BE2C (cell line): ENCODE measurements around the gene ZCCHC7.

ENCODE experiments used
- DNase-seq: peaks from one replicate; pipeline ENCODE4 v3.0.0-alpha.2; 2020
- H3K27me3 ChIP-seq: fragments of 250-450 bp; sonication (Bioruptor Pico); 2 replicates; pipeline ENCODE4 v1.5.1; 2020; ENCODE audit warnings: mild to moderate bottlenecking
- H3K36me3 ChIP-seq: fragments of 250-450 bp; sonication (Bioruptor Pico); 2 replicates; pipeline ENCODE4 v1.5.1; 2020; ENCODE audit warnings: mild to moderate bottlenecking
- H3K4me1 ChIP-seq: fragments of 250-450 bp; sonication (Bioruptor Pico); 2 replicates; pipeline ENCODE4 v1.5.1; 2020
- H3K4me3 ChIP-seq: 2 replicates; pipeline ENCODE4 v1.5.1; 2011; ENCODE audit warnings: low read depth, low read length
- H3K9me3 ChIP-seq: fragments of 250-450 bp; sonication (Bioruptor Pico); 2 replicates; pipeline ENCODE4 v1.5.1; 2020
- CTCF ChIP-seq: IDR thresholded peaks from 2 replicates; pipeline ENCODE4 v1.5.1; 2012; ENCODE audit warnings: mild to moderate bottlenecking, low read depth, low read length

The ZCCHC7 gene

DNA sequence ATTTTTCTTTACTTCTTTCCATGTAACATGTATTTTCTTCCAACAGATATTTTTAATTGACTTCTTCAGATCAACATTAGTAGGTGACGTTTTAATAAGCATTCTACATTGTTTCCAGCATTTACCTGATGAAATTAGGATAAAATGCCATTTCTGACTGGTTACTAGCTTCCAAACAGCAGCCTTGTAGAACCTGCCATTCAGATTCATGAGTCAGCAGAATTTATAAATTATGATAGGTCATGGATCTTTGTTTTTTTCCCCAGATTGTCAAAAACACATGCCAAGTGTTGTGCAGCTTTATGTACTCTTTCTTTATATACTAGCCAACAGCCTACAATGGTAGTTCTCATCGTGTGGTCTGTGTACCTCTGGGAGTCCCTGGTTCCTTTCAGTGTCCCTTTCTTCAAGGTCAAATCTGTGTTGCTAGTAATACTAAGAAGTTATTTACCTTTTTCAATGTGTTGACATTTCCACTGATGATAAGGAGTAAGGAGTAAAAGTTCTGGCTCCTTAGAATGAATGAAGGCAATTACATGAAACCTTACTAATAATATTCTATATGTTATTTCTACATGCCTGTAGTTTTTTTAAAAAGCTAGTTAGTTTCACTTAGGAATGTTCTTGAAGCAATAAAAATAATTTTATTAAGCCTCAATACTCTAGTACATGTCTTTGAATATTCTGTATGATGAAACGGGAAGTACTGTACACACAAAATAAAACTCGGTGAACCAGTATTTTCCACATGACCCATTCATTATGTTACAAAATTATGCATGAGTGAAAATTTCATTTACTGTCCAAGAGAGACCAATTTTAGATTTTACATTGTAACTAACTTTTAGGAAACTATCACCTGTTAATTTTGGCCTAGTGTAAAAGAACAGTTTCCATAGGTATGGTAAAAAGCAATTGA, 135.8 kb downstream of the ZCCHC7 start:
- H3K4me3 ChIP-seq, result no peak overlapping the region
- no peaks in the 10 kb centered on the region for H3K27me3 ChIP-seq
- no peaks in the 10 kb centered on the region for H3K9me3 ChIP-seq
- H3K36me3 ChIP-seq, result no peaks in the 10 kb centered on the region
- no peak for TF ChIP-seq CTCF
- H3K4me1 ChIP-seq, result no peaks in the 10 kb centered on the region
- no peak for DNase-seq

- Histone ChIP-seq H3K27me3 (no peaks in the 10 kb centered on the region), H3K4me3 (no peak overlapping the region), H3K4me1 (no peaks in the 10 kb centered on the region), H3K9me3 (no peaks in the 10 kb centered on the region), H3K36me3 (no peaks in the 10 kb centered on the region)
- DNase-seq, result no peak
- TF ChIP-seq CTCF, result no peak
Observed at GRCh38 chr9:37259951-37260350, 139.6 kb downstream of the ZCCHC7 start.

- peak; percentile 86 for TF ChIP-seq CTCF
- H3K36me3 ChIP-seq, result no peaks in the 10 kb centered on the region
- peak; percentile 51 for DNase-seq
- no peaks in the 10 kb centered on the region for H3K9me3 ChIP-seq
- H3K27me3 ChIP-seq, result no peaks in the 10 kb centered on the region
- H3K4me1 ChIP-seq, result no peaks in the 10 kb centered on the region
- H3K4me3 ChIP-seq, result no peak overlapping the region
Observed at GRCh38 chr9:37262410-37262809, 142.0 kb downstream of the ZCCHC7 start.

DNA sequence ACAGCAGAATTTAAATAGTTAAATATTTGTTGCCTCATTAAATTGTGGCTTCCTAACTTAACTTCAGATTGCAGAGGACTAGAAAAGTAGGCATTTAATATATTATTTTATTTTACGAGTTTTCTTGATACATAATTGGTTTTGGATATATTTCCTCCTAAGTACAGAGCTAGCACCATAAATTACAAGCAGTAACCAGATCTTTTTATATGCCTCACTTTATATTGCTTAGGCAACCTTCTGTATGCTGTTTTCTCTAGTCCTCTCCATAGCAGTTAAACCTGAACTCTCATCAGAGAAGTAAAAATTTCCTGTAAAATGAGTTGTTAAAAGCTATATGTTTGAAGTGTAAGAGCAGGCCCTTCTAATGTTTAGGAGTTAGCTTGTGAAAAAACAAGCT, 144.2 kb downstream of the ZCCHC7 start:
- TF ChIP-seq CTCF, result no peak
- H3K27me3 ChIP-seq, result no peaks in the 10 kb centered on the region
- no peak for DNase-seq
- no peaks in the 10 kb centered on the region for H3K36me3 ChIP-seq
- H3K4me3 ChIP-seq, result no peak overlapping the region
- no peaks in the 10 kb centered on the region for H3K4me1 ChIP-seq
- H3K9me3 ChIP-seq, result no peaks in the 10 kb centered on the region

DNA sequence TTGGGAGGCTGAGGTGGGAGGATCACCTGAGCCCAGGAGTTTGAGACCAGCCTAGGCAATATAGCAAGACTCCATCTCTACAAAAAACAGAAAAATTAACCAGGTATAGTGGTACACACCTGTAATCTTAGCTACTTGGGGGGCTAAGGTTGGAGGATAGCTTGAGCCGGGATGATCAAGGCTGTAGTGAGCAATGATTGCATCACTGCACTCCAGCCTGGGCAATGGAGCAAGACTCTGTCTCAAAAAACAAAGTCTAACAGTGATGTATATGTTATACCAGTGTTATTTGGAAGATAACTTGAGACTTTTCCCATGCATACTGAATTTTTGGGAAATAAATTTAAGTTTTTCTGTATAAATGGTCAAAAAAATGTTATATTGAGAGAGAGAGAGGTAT, 146.3 kb downstream of the ZCCHC7 start:
- Histone ChIP-seq H3K9me3 (no peaks in the 10 kb centered on the region), H3K4me1 (no peaks in the 10 kb centered on the region), H3K36me3 (no peaks in the 10 kb centered on the region), H3K4me3 (no peak overlapping the region), H3K27me3 (no peaks in the 10 kb centered on the region)
- DNase-seq, result no peak
- no peak for TF ChIP-seq CTCF

- H3K36me3 ChIP-seq, result no peaks in the 10 kb centered on the region
- no peak for DNase-seq
- TF ChIP-seq CTCF, result no peak
- H3K27me3 ChIP-seq, result no peaks in the 10 kb centered on the region
- no peak overlapping the region for H3K4me3 ChIP-seq
- H3K4me1 ChIP-seq, result no peaks in the 10 kb centered on the region
- H3K9me3 ChIP-seq, result no peaks in the 10 kb centered on the region
Observed at GRCh38 chr9:37269221-37269620, 148.8 kb downstream of the ZCCHC7 start.
